LoVo (cell line): ENCODE data around the gene GAS7.

ENCODE experiments used
- DNase-seq: peaks from one replicate; pipeline ENCODE4 v3.0.0-alpha.2; 2016; ENCODE audit warnings: low spot score

Gene GAS7

GRCh38 chr17:10046786-10047785 is 151.3 kb downstream of the GAS7 start:
- no peak for DNase-seq

- no peak for DNase-seq
These were observed 152.3 kb downstream of the GAS7 start for GRCh38 chr17:10045871-10046658.

DNA sequence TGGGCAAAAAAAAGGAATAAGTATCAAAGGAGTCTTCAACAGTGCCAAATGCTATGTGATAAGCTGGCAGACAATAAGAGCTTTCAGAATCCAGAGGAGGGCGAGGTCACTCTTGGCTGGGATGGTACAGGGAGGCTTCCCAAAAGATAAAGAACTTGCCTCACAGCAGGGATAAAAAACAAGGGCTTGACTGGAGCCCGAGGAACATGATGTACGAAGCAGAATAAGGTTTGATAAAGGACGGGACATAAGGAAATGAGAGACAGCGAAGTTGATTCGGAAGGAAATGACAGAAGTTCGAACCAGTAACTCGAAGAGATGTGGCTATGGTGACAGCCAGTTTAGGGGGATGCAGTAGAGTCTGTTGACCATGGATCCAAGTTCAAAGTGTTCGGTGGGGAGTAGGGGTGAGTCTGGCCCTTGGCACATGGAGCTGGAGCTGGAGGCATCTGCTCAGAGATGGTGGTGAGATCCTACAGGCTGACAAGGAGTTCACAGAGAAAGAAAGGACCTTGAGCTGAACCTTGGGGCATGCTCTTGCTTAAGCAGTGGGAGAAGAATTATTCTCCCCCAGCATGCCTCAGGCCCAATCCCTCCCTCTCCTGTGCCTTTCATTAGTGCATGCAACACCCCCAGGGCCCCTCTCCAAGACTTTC is 155.7 kb downstream of the GAS7 start:
- no peak for DNase-seq

DNA sequence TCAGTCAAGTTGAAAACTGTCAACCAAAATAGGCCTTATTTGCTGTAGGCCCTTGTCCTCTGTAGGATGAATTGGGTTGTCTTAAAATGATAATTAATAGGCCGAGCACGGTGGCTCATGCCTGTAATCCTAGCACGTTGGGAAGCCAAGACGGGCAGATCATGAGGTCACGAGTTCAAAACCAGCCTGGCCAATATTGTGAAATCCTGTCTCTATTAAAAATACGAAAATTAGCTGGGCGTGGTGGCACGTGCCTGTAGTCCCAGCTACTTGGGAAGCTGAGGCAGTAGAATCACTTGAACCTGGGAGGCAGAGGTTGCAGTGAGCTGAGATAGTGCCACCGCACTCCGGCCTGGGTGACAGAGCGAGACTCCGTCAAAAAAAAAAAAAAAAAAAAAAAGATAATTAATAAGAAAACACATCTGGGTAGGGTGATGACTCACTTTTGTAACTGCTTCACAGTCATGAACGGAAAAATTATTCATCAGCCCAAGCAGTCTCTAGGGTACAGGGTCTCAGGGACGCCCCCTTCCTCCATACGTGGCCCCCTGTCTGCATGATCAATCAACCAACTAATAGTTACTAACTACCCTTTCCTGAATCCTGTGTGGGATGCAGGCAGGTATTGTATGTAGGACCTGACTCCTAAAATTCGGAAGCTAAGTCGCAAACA is 156.4 kb downstream of the GAS7 start:
- DNase-seq = no peak

GRCh38 chr17:10041287-10041612 is 157.2 kb downstream of the GAS7 start:
- DNase-seq = no peak

- DNase-seq = no peak
These were observed 161.8 kb downstream of the GAS7 start for GRCh38 chr17:10036511-10037061.

GRCh38 chr17:10035885-10036284 is 162.5 kb downstream of the GAS7 start:
- DNase-seq = no peak

GRCh38 chr17:10034719-10035475 is 163.5 kb downstream of the GAS7 start:
- no peak for DNase-seq

GRCh38 chr17:10033959-10034358 is 164.4 kb downstream of the GAS7 start:
- DNase-seq = no peak

- no peak for DNase-seq
These were observed 165.0 kb downstream of the GAS7 start for GRCh38 chr17:10033449-10033848.

GRCh38 chr17:10032118-10032852 is 166.1 kb downstream of the GAS7 start:
- no peak for DNase-seq

DNA sequence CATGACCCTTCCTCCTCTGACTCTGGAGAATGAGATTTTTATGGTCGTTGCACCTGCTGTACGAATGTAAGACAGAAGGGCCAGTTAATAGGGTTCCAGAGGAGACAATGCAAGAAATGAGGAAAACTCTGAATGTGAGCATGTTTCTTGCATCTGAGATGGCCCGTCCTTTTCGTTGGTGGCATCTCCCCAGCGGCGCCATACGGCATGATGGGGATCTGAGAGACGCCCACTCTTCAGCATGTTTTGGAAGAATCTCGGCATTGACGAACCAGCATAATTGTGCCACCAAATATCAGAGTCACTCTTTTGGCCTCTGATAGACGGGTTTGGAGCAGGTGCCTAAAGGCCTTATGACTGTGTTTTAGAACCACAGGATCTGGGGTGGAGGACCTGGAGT is 166.8 kb downstream of the GAS7 start:
- DNase-seq = no peak

- no peak for DNase-seq
These were observed 167.3 kb downstream of the GAS7 start for GRCh38 chr17:10031127-10031526.

DNA sequence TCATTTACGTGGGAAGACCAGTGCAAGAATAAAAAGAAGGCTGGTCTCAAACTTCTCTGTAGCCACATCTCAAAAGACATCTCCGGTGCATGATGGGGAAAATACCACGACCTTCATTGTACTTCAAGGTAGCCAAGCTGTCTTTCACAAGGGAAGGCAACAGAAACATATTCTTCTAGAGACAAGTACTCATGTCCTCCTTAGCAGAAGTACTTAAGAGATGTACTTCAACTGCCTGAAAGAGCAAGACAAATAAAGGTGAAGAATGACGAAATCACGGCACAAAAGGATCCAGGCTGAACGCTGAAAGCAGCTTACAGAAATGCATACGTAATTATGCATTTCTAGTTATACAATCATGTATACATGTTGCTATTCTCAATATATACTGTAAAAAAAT is 169.3 kb downstream of the GAS7 start:
- DNase-seq = no peak

GRCh38 chr17:10025976-10026901 is 172.2 kb downstream of the GAS7 start:
- no peak for DNase-seq

GRCh38 chr17:10025224-10025623 is 173.2 kb downstream of the GAS7 start:
- DNase-seq = no peak

- no peak for DNase-seq
These were observed 176.0 kb downstream of the GAS7 start for GRCh38 chr17:10022416-10022815.

- DNase-seq = no peak
These were observed 177.0 kb downstream of the GAS7 start for GRCh38 chr17:10021272-10021984.
